Upper lobe of right lung (tissue), 1 donor: ENCODE data around the gene GPR52. TPM values are rescaled to one million over a fixed set of nuclear protein-coding genes. Genes with fewer than 3 reads are reported as not detected.

Experiments used
- ATAC-seq: fragments of 200-7000 bp; cut with Tn5 transposase; one replicate; pipeline ENCODE4 v1.9.1; 2020; ENCODE audit warnings: mild to moderate bottlenecking, moderate library complexity
- DNase-seq: peaks from one replicate; pipeline ENCODE4 v3.0.0-alpha.2; 2020
- H3K27ac ChIP-seq: fragments of 200-600 bp; one replicate; pipeline ENCODE4 v1.8.0; 2022
- H3K27me3 ChIP-seq: fragments of 200-600 bp; one replicate; pipeline ENCODE4 v1.8.0; 2022; ENCODE audit warnings: mild to moderate bottlenecking
- H3K36me3 ChIP-seq: fragments of 200-600 bp; one replicate; pipeline ENCODE4 v1.8.0; 2022
- H3K4me1 ChIP-seq: fragments of 200-600 bp; one replicate; pipeline ENCODE4 v1.8.0; 2022
- H3K4me3 ChIP-seq: fragments of 200-600 bp; one replicate; pipeline ENCODE4 v1.8.0; 2022; ENCODE audit warnings: mild to moderate bottlenecking
- H3K9me3 ChIP-seq: fragments of 200-600 bp; one replicate; pipeline ENCODE4 v1.8.0; 2022
- CTCF ChIP-seq: fragments of 200-600 bp; IDR thresholded peaks from one replicate; pipeline ENCODE4 v1.8.0; 2022; ENCODE audit warnings: antibody characterized with exemption
- intact Hi-C: fragments of 100-400 bp; cut with DNase I; formaldehyde crosslinking; loops from one replicate; pipeline ENCODE4 v1.11.0; 2022
- total RNA-seq: library from RNA; stranded (reverse); fragmentation: NEBNext Ultra II Directional; extraction: Animal tissue kit (Norgen Biotek cat#: 25700); gene quantifications from one replicate; pipeline ENCODE4 v1.2.1, GENCODE V29; 2021
- donor health status: DM: no; HTN: yes; CAD: no; lungs with severe emphysema.

Gene GPR52
- total RNA-seq, 1 donor from 2014 or later, result 1.9 TPM

- Histone ChIP-seq H3K27me3 (no peaks in the 10 kb centered on the region), H3K9me3 (no peaks in the 10 kb centered on the region), H3K4me1 (no peaks in the 10 kb centered on the region), H3K4me3 (no peak overlapping the region), H3K27ac (no peak overlapping the region), H3K36me3 (no peaks in the 10 kb centered on the region)
- DNase-seq, result no peak
- no peak for TF ChIP-seq CTCF
- ATAC-seq, result no peak
- intact Hi-C loops, result no loop called here
Observed at GRCh38 chr1:174415506-174415905, 32.3 kb upstream of the GPR52 start.

DNA sequence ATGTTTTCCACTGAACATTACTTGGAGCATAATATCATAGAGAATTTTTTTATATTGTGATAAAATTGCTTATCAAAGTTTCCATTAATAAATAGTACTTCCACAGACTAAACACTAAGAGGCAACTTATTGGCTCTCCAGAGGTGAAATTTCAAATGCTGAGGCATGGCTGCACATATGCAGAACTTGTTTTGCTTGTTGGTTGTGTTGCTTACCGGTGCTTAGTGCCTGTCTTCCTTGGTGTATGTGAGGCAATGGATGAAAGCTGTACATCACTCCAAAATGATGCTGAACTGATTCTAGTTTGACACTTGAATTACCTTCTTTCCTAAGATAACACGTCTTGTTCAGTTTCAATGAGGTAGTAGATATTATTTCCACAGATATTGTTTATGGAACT is 29.8 kb upstream of the GPR52 start:
- H3K9me3 ChIP-seq, result no peaks in the 10 kb centered on the region
- no peak overlapping the region for H3K27ac ChIP-seq
- ATAC-seq, result no peak
- H3K27me3 ChIP-seq, result no peaks in the 10 kb centered on the region
- TF ChIP-seq CTCF, result no peak
- H3K4me1 ChIP-seq, result no peaks in the 10 kb centered on the region
- H3K4me3 ChIP-seq, result no peak overlapping the region
- no peaks in the 10 kb centered on the region for H3K36me3 ChIP-seq
- DNase-seq, result no peak
- intact Hi-C loops, result no loop called here

DNA sequence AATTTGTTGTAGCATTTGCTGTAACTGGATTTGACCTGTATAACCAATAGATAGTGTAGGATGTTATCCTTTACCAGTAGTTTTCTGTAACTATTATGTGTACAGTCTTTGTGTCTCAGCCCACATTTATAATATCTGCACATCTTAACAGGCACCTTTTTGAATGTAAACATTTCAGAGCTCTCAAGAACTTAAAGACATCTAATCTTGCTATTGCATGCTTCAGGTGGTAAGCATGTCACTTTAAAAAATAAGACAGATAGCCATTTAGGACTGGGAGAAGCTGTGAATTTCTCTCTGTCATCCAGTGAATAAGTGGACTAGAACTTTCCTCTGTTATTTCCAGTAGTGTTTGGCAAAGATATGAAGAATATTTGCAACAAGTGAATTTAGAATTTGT is 22.6 kb upstream of the GPR52 start:
- no peaks in the 10 kb centered on the region for H3K9me3 ChIP-seq
- H3K4me1 ChIP-seq, result no peaks in the 10 kb centered on the region
- no peaks in the 10 kb centered on the region for H3K27me3 ChIP-seq
- TF ChIP-seq CTCF, result no peak
- no peak for ATAC-seq
- intact Hi-C loops, result no loop called here
- no peak overlapping the region for H3K4me3 ChIP-seq
- DNase-seq, result no peak
- H3K36me3 ChIP-seq, result no peaks in the 10 kb centered on the region
- H3K27ac ChIP-seq, result no peak overlapping the region

GRCh38 chr1:174426153-174426552 is 21.6 kb upstream of the GPR52 start:
- no peak for TF ChIP-seq CTCF
- H3K9me3 ChIP-seq, result no peaks in the 10 kb centered on the region
- no peak for ATAC-seq

DNA sequence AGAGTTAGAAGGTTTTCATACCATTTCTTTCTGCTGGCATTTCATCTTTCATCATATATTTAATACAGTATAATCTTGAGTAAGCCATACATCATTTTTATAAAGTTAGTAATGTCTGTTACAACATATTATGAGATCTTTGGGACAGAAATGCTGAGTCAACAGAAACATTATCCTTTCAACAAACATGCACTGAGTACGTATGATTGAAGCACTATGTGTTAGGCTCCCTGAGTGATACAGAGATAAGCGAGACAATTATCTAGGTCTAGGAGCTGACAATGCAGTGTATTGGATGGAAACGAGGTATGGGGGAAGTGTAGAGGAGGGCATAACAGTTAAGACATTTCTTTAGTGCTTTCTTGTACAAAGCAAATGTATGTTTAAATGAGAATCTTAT is 19.7 kb upstream of the GPR52 start:
- Histone ChIP-seq H3K4me3 (no peak overlapping the region), H3K4me1 (no peaks in the 10 kb centered on the region), H3K9me3 (no peaks in the 10 kb centered on the region), H3K27ac (no peak overlapping the region), H3K27me3 (no peaks in the 10 kb centered on the region), H3K36me3 (no peaks in the 10 kb centered on the region)
- no peak for TF ChIP-seq CTCF
- DNase-seq (no peak), ATAC-seq (no peak)
- intact Hi-C loops, result no loop called here

More at GRCh38 chr1:174426153-174426552, 21.6 kb upstream of the GPR52 start:
- no peak for DNase-seq
- Histone ChIP-seq H3K36me3 (no peaks in the 10 kb centered on the region), H3K4me1 (no peaks in the 10 kb centered on the region), H3K4me3 (no peak overlapping the region), H3K27ac (no peak overlapping the region), H3K27me3 (no peaks in the 10 kb centered on the region)
- intact Hi-C loops, result no loop called here

GRCh38 chr1:174428739-174429138 is 19.0 kb upstream of the GPR52 start:
- Histone ChIP-seq H3K4me1 (no peaks in the 10 kb centered on the region), H3K4me3 (no peak overlapping the region), H3K27ac (no peak overlapping the region), H3K9me3 (no peaks in the 10 kb centered on the region), H3K27me3 (no peaks in the 10 kb centered on the region), H3K36me3 (no peaks in the 10 kb centered on the region)
- DNase-seq (no peak), ATAC-seq (no peak)
- intact Hi-C loops, result no loop called here
- no peak for TF ChIP-seq CTCF
